Lower leg skin (tissue), 4 donors: ENCODE results near the gene WDR70. TPM values are rescaled to one million over a fixed set of nuclear protein-coding genes. Genes with fewer than 3 reads are reported as not detected.

Experiments used
- DNase-seq, 2 donors: peaks; one replicate each; pipeline ENCODE4 v3.0.0-alpha.2; 2019; ENCODE audit warnings: low spot score in 2 of 2
- H3K4me3 ChIP-seq: fragments of 200-600 bp; sonication (generic); 2 replicates; pipeline ENCODE4 v1.5.1; 2017; ENCODE audit warnings: mild to moderate bottlenecking, low read depth; ENCODE audit not compliant: poor library complexity, severe bottlenecking
- CTCF ChIP-seq, 3 donors: fragments of 450-650 bp; IDR thresholded peaks; one replicate each; pipeline ENCODE4 v1.5.1; 2016; ENCODE audit warnings: antibody characterized with exemption in 3 of 3, mild to moderate bottlenecking in 3 of 3, moderate library complexity in 2 of 3
- POLR2A ChIP-seq, 2 donors: fragments of 450-650 bp; IDR thresholded peaks; one replicate each; pipeline ENCODE4 v1.6.1; 2016 to 2017; ENCODE audit warnings: antibody characterized with exemption in 2 of 2, mild to moderate bottlenecking in 1 of 2, moderate library complexity in 1 of 2
- WGBS, 2 donors: methylation state at CpG; one replicate each; pipeline ENCODE4 v1.1.5; 2018; 5-methylcytosine and 5-hydroxymethylcytosine counted together
- intact Hi-C: fragments of 100-400 bp; cut with DNase I; formaldehyde crosslinking; loops from one replicate; pipeline ENCODE4 v1.15.0; 2023; ENCODE audit warnings: low total_unique reads
- total RNA-seq, 4 donors: library from RNA; depleted of rRNA; stranded (reverse); fragments of >200 nt; gene quantifications; one replicate each; pipeline ENCODE4 v1.1.0, GENCODE V29; 2016

The WDR70 gene
- total RNA-seq, 4 donors from 2014 or later: 19.1 to 25.5 (median 23.7) TPM

GRCh38 chr5:37716405-37716804 lies 337.3 kb downstream of the WDR70 start:
- intact Hi-C loops: no loop called here
- 94 to 97% methylated on average over 1 of the region's 1 CpG for WGBS, 2 donors
- DNase-seq: no peak
- no peak for TF ChIP-seq CTCF (IDR thresholded peaks at IDR 0.05)
- no peak for TF ChIP-seq POLR2A (IDR thresholded peaks at IDR 0.05)
- no peak overlapping the region for H3K4me3 ChIP-seq

GRCh38 chr5:37717276-37717612 lies 338.1 kb downstream of the WDR70 start:
- H3K4me3 ChIP-seq: no peak overlapping the region
- intact Hi-C loops: no loop called here
- WGBS, 2 donors: 73 to 84% methylated on average over 2 of the region's 2 CpGs
- no peak for TF ChIP-seq POLR2A (IDR thresholded peaks at IDR 0.05)
- TF ChIP-seq CTCF (IDR thresholded peaks at IDR 0.05): no peak
- DNase-seq: no peak

GRCh38 chr5:37717613-37718431 lies 338.7 kb downstream of the WDR70 start:
- no peak for DNase-seq
- TF ChIP-seq POLR2A (IDR thresholded peaks at IDR 0.05) (no peak), CTCF (IDR thresholded peaks at IDR 0.05) (no peak)
- intact Hi-C loops: no loop called here
- no peak overlapping the region for H3K4me3 ChIP-seq
- 61 to 72% methylated on average over 8 of the region's 8 CpGs for WGBS, 2 donors

- 93 to 97% methylated on average over 2 of the region's 2 CpGs for WGBS, 2 donors
- TF ChIP-seq CTCF (IDR thresholded peaks at IDR 0.05) (no peak), POLR2A (IDR thresholded peaks at IDR 0.05) (no peak)
- no peak overlapping the region for H3K4me3 ChIP-seq
- no peak for DNase-seq
- intact Hi-C loops: no loop called here
Measured at GRCh38 chr5:37720550-37720952, 341.4 kb downstream of the WDR70 start.

- no peak overlapping the region for H3K4me3 ChIP-seq
- intact Hi-C loops: no loop called here
- TF ChIP-seq POLR2A (IDR thresholded peaks at IDR 0.05) (no peak), CTCF (IDR thresholded peaks at IDR 0.05) (no peak)
- 85% methylated on average over 5 of the region's 5 CpGs for WGBS, 2 donors
- DNase-seq: no peak
Measured at GRCh38 chr5:37721447-37721871, 342.3 kb downstream of the WDR70 start.
